NCI-H2107 (cell line): ENCODE measurements around the gene FKBP14.
"Not testable (repeated sequence)": the region's sequence is repeated elsewhere in the genome, so short reads cannot be mapped to it uniquely, and the experiment has no call there.

Experiments used
- DNase-seq: peaks from one replicate; lab custom pipeline; 2025; lab: John Stamatoyannopoulos, UW

The FKBP14 gene

GRCh38 chr7:29990931-29991330, 35.6 kb downstream of the FKBP14 start:
- DNase-seq: no peak

GRCh38 chr7:29989257-29989995, 37.1 kb downstream of the FKBP14 start, which contains the start of gene SCRN1:
SCRN1 (minus strand) TSS chr7:29989801; CDS start chr7:29969067, 20,734 bp downstream.
- no peak for DNase-seq

GRCh38 chr7:29988424-29989256, 37.9 kb downstream of the FKBP14 start:
- no peak for DNase-seq

- no peak for DNase-seq
Observed at GRCh38 chr7:29987811-29988317, 38.6 kb downstream of the FKBP14 start.

GRCh38 chr7:29987083-29987482, 39.4 kb downstream of the FKBP14 start:
- DNase-seq: no peak

GRCh38 chr7:29980151-29980550, 46.4 kb downstream of the FKBP14 start:
- DNase-seq: no peak

- DNase-seq: no peak
Observed at GRCh38 chr7:29977886-29978651, 48.4 kb downstream of the FKBP14 start.

GRCh38 chr7:29976673-29977415, 49.7 kb downstream of the FKBP14 start:
- DNase-seq: no peak

- DNase-seq: no peak
Observed at GRCh38 chr7:29976266-29976665, 50.2 kb downstream of the FKBP14 start.

- DNase-seq: no peak
Observed at GRCh38 chr7:29975561-29975960, 50.9 kb downstream of the FKBP14 start.

- DNase-seq: no peak
Observed at GRCh38 chr7:29974286-29974685, 52.2 kb downstream of the FKBP14 start.

- no peak for DNase-seq
Observed at GRCh38 chr7:29972315-29972669, 54.2 kb downstream of the FKBP14 start.

GRCh38 chr7:29971566-29972314, 54.8 kb downstream of the FKBP14 start:
- DNase-seq: no peak

- DNase-seq: no peak
Observed at GRCh38 chr7:29970158-29970557, 56.3 kb downstream of the FKBP14 start.

- no peak for DNase-seq
Observed at GRCh38 chr7:29969738-29970137, 56.8 kb downstream of the FKBP14 start.

- no peak for DNase-seq
Observed at GRCh38 chr7:29968683-29969395, 57.7 kb downstream of the FKBP14 start.

- no peak for DNase-seq
Observed at GRCh38 chr7:29965030-29965429, 61.5 kb downstream of the FKBP14 start.

GRCh38 chr7:29962035-29962434, 64.5 kb downstream of the FKBP14 start:
- no peak for DNase-seq

GRCh38 chr7:29961611-29962010, 64.9 kb downstream of the FKBP14 start:
- not testable (repeated sequence) for DNase-seq
